HepG2 (cell line): ENCODE data around the gene TMEM250. TPM values are rescaled to one million over a fixed set of nuclear protein-coding genes. Genes with fewer than 3 reads are reported as not detected.

Experiments
- ATAC-seq: fragments of 200-7000 bp; cut with Tn5 transposase; 3 replicates; pipeline ENCODE4 v1.9.1; 2020; ENCODE audit warnings: mild to moderate bottlenecking, moderate library complexity
- BruUV-seq: library from RNA; stranded (reverse); fragments of 400-500 nt; replicated peaks from 2 replicates; lab custom pipeline; 2021; lab: Mats Ljungman, UMichigan
- CTCF ChIA-PET: fragments of 300-600 bp; formaldehyde crosslinking; extraction: SDS; loops from one replicate; lab custom pipeline; 2021; ENCODE audit warnings: low total read pairs, inconsistent platforms, low intra/inter-chr PET ratio; lab: Yijun Ruan, JAX
- POLR2A ChIA-PET: fragments of 350-600 bp; sonication (Branson Sonifier 250); formaldehyde crosslinking; loops from one replicate; lab custom pipeline; 2020; ENCODE audit warnings: antibody characterized with exemption, inconsistent platforms; lab: Yijun Ruan, JAX
- DNase-seq: peaks from one replicate; pipeline ENCODE4 v3.0.0-alpha.2; 2015; ENCODE audit warnings: low spot score
- FAIRE-seq: peaks from 3 replicates; lab custom pipeline; 2011; peaks lifted over from hg19 to GRCh38; lab: Jason Lieb, UNC
- H2AFZ ChIP-seq: one replicate; pipeline ENCODE4 v1.6.1; 2011; ENCODE audit warnings: low read length, inconsistent platforms
- H3K27ac ChIP-seq: fragments of 300-600 bp; 3 replicates; pipeline ENCODE4 v1.8.0; 2011; ENCODE audit warnings: mixed run types, mild to moderate bottlenecking, mixed read lengths, low read length, inconsistent platforms; ENCODE audit not compliant: insufficient read depth; ENCODE audit errors: extremely low read length
- H3K27me3 ChIP-seq, 2 experiments: fragments of 200-600 bp in 1 of 2; 2 replicates in 1 of 2; 3 replicates in 1 of 2; pipeline versions ENCODE4 v1.6.0 to v1.8.0; 2011; ENCODE audit warnings: low read length in 2 of 2, mild to moderate bottlenecking in 2 of 2, moderate library complexity in 2 of 2, inconsistent platforms in 1 of 2; ENCODE audit not compliant: insufficient read depth in 2 of 2, control insufficient read depth in 1 of 2
- H3K36me3 ChIP-seq, 2 experiments: fragments of 200-600 bp in 1 of 2; replicated peaks in 1 of 2; 2 replicates in 1 of 2; 3 replicates in 1 of 2; pipeline versions ENCODE4 v1.5.1 to v1.8.0; 2011; ENCODE audit warnings: low read length in 2 of 2, inconsistent platforms in 1 of 2; ENCODE audit not compliant: insufficient read depth in 2 of 2, control insufficient read depth in 1 of 2
- H3K4me1 ChIP-seq: 2 replicates; pipeline ENCODE4 v1.5.1; 2012; ENCODE audit warnings: low read length, inconsistent platforms; ENCODE audit not compliant: insufficient read depth
- H3K4me2 ChIP-seq: 2 replicates; pipeline ENCODE4 v1.6.0; 2011; ENCODE audit warnings: low read depth, low read length, inconsistent platforms
- H3K4me3 ChIP-seq, 3 experiments: fragments of 200-600 bp in 1 of 3; sonication (generic), shearing (Covaris generic) in 1 of 3; replicated peaks in 1 of 3; 2 replicates each; pipeline ENCODE4 v1.5.1; 2011 to 2016; ENCODE audit warnings: low read length in 3 of 3, inconsistent platforms in 2 of 3, low read depth in 2 of 3, mild to moderate bottlenecking in 2 of 3, control low read depth in 1 of 3, mixed read lengths in 1 of 3; ENCODE audit not compliant: insufficient read depth in 1 of 3
- H3K79me2 ChIP-seq: one replicate; pipeline ENCODE4 v1.6.1; 2011; ENCODE audit warnings: low read length, inconsistent platforms; ENCODE audit not compliant: insufficient read depth
- H3K9ac ChIP-seq: 2 replicates; pipeline ENCODE4 v1.6.0; 2011; ENCODE audit warnings: mild to moderate bottlenecking, low read depth, low read length, inconsistent platforms; ENCODE audit not compliant: insufficient read depth
- H3K9me3 ChIP-seq: 2 replicates; pipeline ENCODE4 v1.5.1; 2012; ENCODE audit warnings: mild to moderate bottlenecking, low read length
- H4K20me1 ChIP-seq: 2 replicates; pipeline ENCODE4 v1.6.0; 2011; ENCODE audit warnings: inconsistent platforms, mild to moderate bottlenecking, low read length, moderate library complexity; ENCODE audit not compliant: insufficient read depth
- HMG20A ChIP-seq: IDR thresholded peaks from 2 replicates; pipeline ENCODE4 v1.6.1; 2016; ENCODE audit warnings: borderline replicate concordance
- MTA3 ChIP-seq: sonication (generic); formaldehyde crosslinking; IDR thresholded peaks from 2 replicates; pipeline ENCODE4 v1.4.0; 2020; ENCODE audit warnings: missing genetic modification reagents
- NCOA1 ChIP-seq: sonication (generic); formaldehyde crosslinking; IDR thresholded peaks from 2 replicates; pipeline ENCODE4 v1.9.0; 2021; ENCODE audit warnings: missing genetic modification reagents
- NKX3-1 ChIP-seq: sonication (generic); formaldehyde crosslinking; IDR thresholded peaks from 2 replicates; pipeline ENCODE4 v1.5.0; 2020; ENCODE audit warnings: missing genetic modification reagents
- NR2F2 ChIP-seq: IDR thresholded peaks from 2 replicates; pipeline ENCODE4 v1.6.1; 2012; ENCODE audit warnings: low read depth, inconsistent platforms, borderline replicate concordance
- POGK ChIP-seq: sonication (generic); formaldehyde crosslinking; conservative IDR thresholded peaks from 2 replicates; pipeline ENCODE4 v1.8.0; 2022; ENCODE audit warnings: mild to moderate bottlenecking, moderate library complexity, missing genetic modification reagents
- SRSF1 ChIP-seq: fragments of 200-400 bp; formaldehyde crosslinking; optimal IDR thresholded peaks from 2 replicates; pipeline ENCODE3; 2017; ENCODE audit warnings: mild to moderate bottlenecking, low read depth, low read length, moderate library complexity
- TAF15 ChIP-seq: fragments of 200-400 bp; formaldehyde crosslinking; IDR thresholded peaks from one replicate; pipeline ENCODE4 v1.6.1; 2018; ENCODE audit warnings: mild to moderate bottlenecking, low read depth, low read length; ENCODE audit not compliant: poor library complexity, severe bottlenecking
- TCF7L2 ChIP-seq: IDR thresholded peaks from 2 replicates; pipeline ENCODE4 v1.6.1; 2011; ENCODE audit warnings: mild to moderate bottlenecking, low read depth, low read length, moderate library complexity
- ZSCAN25 ChIP-seq: sonication (generic); formaldehyde crosslinking; IDR thresholded peaks from 2 replicates; pipeline ENCODE4 v1.8.0; 2022; ENCODE audit warnings: mild to moderate bottlenecking, missing genetic modification reagents
- WGBS: methylation state at CpG from one replicate; pipeline ENCODE4 v1.1.6; 2017; ENCODE audit warnings: low lambda C conversion rate; 5-methylcytosine and 5-hydroxymethylcytosine counted together
- in situ Hi-C: cut with HindIII; loops from 2 replicates; pipeline ENCODE4 v1.10.0; 2017; ENCODE audit warnings: low pct_unique_long_range_greater_than_20kb; ENCODE audit not compliant: extremely low pct_ligation_motif_present
- intact Hi-C: fragments of 100-400 bp; cut with micrococcal nuclease; formaldehyde crosslinking; loops from one replicate; pipeline ENCODE4 v1.10.0; 2022; ENCODE audit not compliant: unreplicated experiment
- polyA plus RNA-seq, 8 experiments: library from polyadenylated mRNA; depleted of rRNA in 3 of 8; stranded (reverse) in 7 of 8; unstranded in 1 of 8; fragments of >200 nt; fragmentation: Illumina TruSeq in 4 of 8; extraction: Trizol in 4 of 8; gene quantifications; 2 replicates each; pipeline versions ENCODE4 v1.2.1 to v1.2.3, GENCODE V29; 2011 to 2016; ENCODE audit warnings: low read depth in 4 of 8, missing spikeins in 1 of 8, mixed read lengths in 1 of 8; ENCODE audit not compliant: insufficient read depth in 1 of 8
- total RNA-seq, 5 experiments: library from RNA; depleted of rRNA; stranded (reverse); fragments of >200 nt; fragmentation: Illumina TruSeq; extraction: Trizol; gene quantifications; 2 replicates each; pipeline ENCODE4 v1.2.3, GENCODE V29; 2016; ENCODE audit warnings: low read depth in 1 of 5

Gene TMEM250
- total and polyA plus RNA-seq, 2 of the 13 experiments (the other 11 are each of a cell fraction or from before 2014, with no cell fraction given), result 5.5 to 13.9 TPM

DNA sequence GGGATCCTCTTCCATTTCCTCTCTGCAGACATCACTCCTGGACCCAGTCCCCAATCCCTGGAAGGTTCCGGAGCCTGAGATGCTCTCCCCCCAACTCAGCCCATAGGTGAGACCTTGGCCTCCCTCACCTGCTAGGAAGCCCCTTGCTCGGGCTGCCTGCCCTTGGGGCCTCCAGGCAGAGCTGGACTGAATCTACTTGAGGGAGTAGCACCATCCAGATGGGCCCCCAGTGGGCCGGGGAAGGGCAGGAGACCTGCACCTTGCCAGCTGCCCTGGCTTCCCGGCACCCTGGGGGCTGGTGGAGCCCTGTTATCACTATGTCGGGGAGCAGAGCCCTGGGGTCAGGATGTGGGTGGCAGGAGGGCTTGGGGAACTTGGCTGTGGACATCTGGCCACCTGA, 26.9 kb upstream of the TMEM250 start:
- Histone ChIP-seq H3K4me3 (no peak overlapping the region), H2AFZ (no peak overlapping the region), H3K79me2 (no peaks in the 10 kb centered on the region), H4K20me1 (no peaks in the 10 kb centered on the region), H3K36me3 (no peaks in the 10 kb centered on the region), H3K4me2 (no peak overlapping the region), H3K9ac (no peak overlapping the region), H3K4me1 (peaks cover 15% of the 10 kb centered on the region), H3K27me3 (peaks cover 5 to 65% of the 10 kb centered on the region in 2 experiments), H3K27ac (no peak overlapping the region), H3K9me3 (no peaks in the 10 kb centered on the region)
- ChIA-PET CTCF (no interaction called here), POLR2A (no interaction called here)
- in situ Hi-C loops (no loop called here), intact Hi-C loops (no loop called here)
- TF ChIP-seq NKX3-1 (CRISPR knock-in tag) (no peak), POGK (CRISPR knock-in tag) (no peak), NCOA1 (CRISPR knock-in tag) (no peak), SRSF1 (no peak), MTA3 (CRISPR knock-in tag) (no peak), ZSCAN25 (CRISPR knock-in tag) (no peak), TCF7L2 (no peak), NR2F2 (no peak), TAF15 (no peak), HMG20A (CRISPR knock-in tag) (no peak)
- DNase-seq, result no peak
- no peak for ATAC-seq
- FAIRE-seq, result no peak
- 100% methylated on average over 1 of the region's 5 CpGs for WGBS
- BruUV-seq, result no TSS peak
